Osteocyte (in vitro differentiated cells): ENCODE measurements around the gene RABGAP1L. TPM values are rescaled to one million over a fixed set of nuclear protein-coding genes. Genes with fewer than 3 reads are reported as not detected.

Experiments used
- DNase-seq: peaks from one replicate; pipeline ENCODE4 v3.0.0; 2021; ENCODE audit warnings: mixed read lengths; ENCODE audit not compliant: unreplicated experiment; ENCODE audit errors: extremely low spot score
- H3K27ac Mint-ChIP-seq: one replicate; pipeline ENCODE4 v1.8.0; 2021; ENCODE audit warnings: mild to moderate bottlenecking, mixed read lengths; ENCODE audit not compliant: unreplicated experiment
- H3K27me3 Mint-ChIP-seq: one replicate; pipeline ENCODE4 v1.8.0; 2021; ENCODE audit warnings: mixed read lengths; ENCODE audit not compliant: unreplicated experiment
- H3K36me3 Mint-ChIP-seq: one replicate; pipeline ENCODE4 v1.8.0; 2021; ENCODE audit warnings: mixed read lengths; ENCODE audit not compliant: unreplicated experiment
- H3K4me1 Mint-ChIP-seq: one replicate; pipeline ENCODE4 v1.8.0; 2021; ENCODE audit warnings: mixed read lengths; ENCODE audit not compliant: unreplicated experiment
- H3K4me3 Mint-ChIP-seq: one replicate; pipeline ENCODE4 v1.8.0; 2021; ENCODE audit warnings: mild to moderate bottlenecking, moderate library complexity, mixed read lengths; ENCODE audit not compliant: unreplicated experiment
- H3K9me3 Mint-ChIP-seq: one replicate; pipeline ENCODE4 v1.8.0; 2021; ENCODE audit warnings: mixed read lengths; ENCODE audit not compliant: unreplicated experiment
- total RNA-seq: library from RNA; stranded (reverse); gene quantifications from 2 replicates; pipeline ENCODE4 v1.2.1, GENCODE V29; 2021
- TF ChIP-seq, protein P1 (sequence below): fragments of 200-600 bp; sonication (generic); IDR thresholded peaks from 2 replicates; pipeline ENCODE4 v1.5.0; 2021; ENCODE audit warnings: antibody characterized with exemption, mild to moderate bottlenecking, moderate library complexity

Gene RABGAP1L
- total RNA-seq, 1 donor from 2014 or later, result 29.3 TPM

DNA sequence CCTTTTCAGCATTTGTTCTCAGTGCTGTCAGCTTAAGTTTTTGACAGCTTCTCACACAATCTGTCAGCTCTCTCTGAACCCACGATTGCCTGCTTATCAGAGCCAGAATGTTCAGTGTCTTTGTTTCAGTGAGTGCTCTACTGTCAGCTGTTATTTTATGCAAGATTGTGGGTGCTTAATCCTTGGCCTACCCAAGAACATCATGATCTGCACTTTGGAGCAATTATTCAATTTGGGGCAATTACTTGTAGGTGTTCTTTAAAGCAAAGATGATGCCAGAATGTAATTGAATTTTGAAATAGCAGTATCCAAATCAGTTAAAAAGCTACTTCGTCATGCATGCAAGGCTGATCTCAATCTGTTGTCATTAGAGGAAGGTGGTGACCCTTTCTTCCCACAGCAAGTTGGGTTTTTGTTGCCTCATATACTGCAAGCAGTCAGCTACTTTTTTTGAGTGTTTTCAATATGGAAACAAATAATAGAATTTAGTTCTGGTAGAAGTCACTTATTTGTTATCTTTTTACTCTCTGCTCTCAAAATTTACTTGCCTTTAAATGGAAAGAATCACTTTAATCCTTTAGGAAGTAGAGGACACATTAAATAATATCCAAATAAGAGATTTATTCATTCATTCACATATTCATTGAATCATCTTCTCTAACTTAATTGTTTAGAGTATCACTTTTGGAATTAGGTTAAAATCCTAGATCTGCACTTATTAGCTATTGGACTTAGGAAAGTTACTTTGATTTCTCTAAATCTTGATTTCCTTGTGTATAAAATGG, 586.9 kb downstream of the RABGAP1L start:
- no peak overlapping the region for H3K27ac Mint-ChIP-seq
- no peaks in the 10 kb centered on the region for H3K4me1 Mint-ChIP-seq
- DNase-seq, result no peak
- H3K4me3 Mint-ChIP-seq, result no peak overlapping the region
- TF ChIP-seq, protein P1, sequence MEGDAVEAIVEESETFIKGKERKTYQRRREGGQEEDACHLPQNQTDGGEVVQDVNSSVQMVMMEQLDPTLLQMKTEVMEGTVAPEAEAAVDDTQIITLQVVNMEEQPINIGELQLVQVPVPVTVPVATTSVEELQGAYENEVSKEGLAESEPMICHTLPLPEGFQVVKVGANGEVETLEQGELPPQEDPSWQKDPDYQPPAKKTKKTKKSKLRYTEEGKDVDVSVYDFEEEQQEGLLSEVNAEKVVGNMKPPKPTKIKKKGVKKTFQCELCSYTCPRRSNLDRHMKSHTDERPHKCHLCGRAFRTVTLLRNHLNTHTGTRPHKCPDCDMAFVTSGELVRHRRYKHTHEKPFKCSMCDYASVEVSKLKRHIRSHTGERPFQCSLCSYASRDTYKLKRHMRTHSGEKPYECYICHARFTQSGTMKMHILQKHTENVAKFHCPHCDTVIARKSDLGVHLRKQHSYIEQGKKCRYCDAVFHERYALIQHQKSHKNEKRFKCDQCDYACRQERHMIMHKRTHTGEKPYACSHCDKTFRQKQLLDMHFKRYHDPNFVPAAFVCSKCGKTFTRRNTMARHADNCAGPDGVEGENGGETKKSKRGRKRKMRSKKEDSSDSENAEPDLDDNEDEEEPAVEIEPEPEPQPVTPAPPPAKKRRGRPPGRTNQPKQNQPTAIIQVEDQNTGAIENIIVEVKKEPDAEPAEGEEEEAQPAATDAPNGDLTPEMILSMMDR, result no peak
- no peaks in the 10 kb centered on the region for H3K27me3 Mint-ChIP-seq
- H3K36me3 Mint-ChIP-seq, result no peaks in the 10 kb centered on the region
- no peaks in the 10 kb centered on the region for H3K9me3 Mint-ChIP-seq

DNA sequence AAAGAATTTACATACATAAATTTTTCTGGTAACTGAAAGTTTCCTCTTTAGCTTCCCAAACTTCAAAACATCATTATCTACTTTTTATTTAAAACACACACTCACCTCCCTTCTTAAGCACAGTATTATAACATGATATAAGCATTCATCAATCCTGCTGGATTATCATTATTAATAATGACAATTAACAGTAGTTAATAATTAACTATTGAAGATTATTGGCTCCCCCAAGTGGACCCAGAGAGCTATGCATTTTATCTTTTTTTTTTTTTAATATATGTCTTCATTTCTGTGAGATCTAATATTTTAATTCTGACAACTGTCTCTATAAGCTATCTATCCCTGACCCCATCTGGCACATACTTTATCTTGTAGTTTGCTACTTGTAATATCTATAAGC, 588.3 kb downstream of the RABGAP1L start:
- H3K27ac Mint-ChIP-seq, result no peak overlapping the region
- H3K4me1 Mint-ChIP-seq, result no peaks in the 10 kb centered on the region
- no peaks in the 10 kb centered on the region for H3K27me3 Mint-ChIP-seq
- TF ChIP-seq, protein P1, result peak; percentile 25
- no peak for DNase-seq
- no peaks in the 10 kb centered on the region for H3K9me3 Mint-ChIP-seq
- H3K36me3 Mint-ChIP-seq, result no peaks in the 10 kb centered on the region
- H3K4me3 Mint-ChIP-seq, result no peak overlapping the region

GRCh38 chr1:174748586-174748985, 589.3 kb downstream of the RABGAP1L start:
- H3K4me1 Mint-ChIP-seq, result no peaks in the 10 kb centered on the region
- H3K36me3 Mint-ChIP-seq, result no peaks in the 10 kb centered on the region
- H3K9me3 Mint-ChIP-seq, result no peaks in the 10 kb centered on the region
- no peaks in the 10 kb centered on the region for H3K27me3 Mint-ChIP-seq
- TF ChIP-seq, protein P1, result no peak
- H3K27ac Mint-ChIP-seq, result no peak overlapping the region
- no peak overlapping the region for H3K4me3 Mint-ChIP-seq
- DNase-seq, result no peak

- no peaks in the 10 kb centered on the region for H3K36me3 Mint-ChIP-seq
- no peaks in the 10 kb centered on the region for H3K4me1 Mint-ChIP-seq
- H3K27me3 Mint-ChIP-seq, result no peaks in the 10 kb centered on the region
- TF ChIP-seq, protein P1, result no peak
- DNase-seq, result no peak
- no peak overlapping the region for H3K27ac Mint-ChIP-seq
- no peaks in the 10 kb centered on the region for H3K9me3 Mint-ChIP-seq
- no peak overlapping the region for H3K4me3 Mint-ChIP-seq
Measured at GRCh38 chr1:174753131-174753530, 593.8 kb downstream of the RABGAP1L start.

DNA sequence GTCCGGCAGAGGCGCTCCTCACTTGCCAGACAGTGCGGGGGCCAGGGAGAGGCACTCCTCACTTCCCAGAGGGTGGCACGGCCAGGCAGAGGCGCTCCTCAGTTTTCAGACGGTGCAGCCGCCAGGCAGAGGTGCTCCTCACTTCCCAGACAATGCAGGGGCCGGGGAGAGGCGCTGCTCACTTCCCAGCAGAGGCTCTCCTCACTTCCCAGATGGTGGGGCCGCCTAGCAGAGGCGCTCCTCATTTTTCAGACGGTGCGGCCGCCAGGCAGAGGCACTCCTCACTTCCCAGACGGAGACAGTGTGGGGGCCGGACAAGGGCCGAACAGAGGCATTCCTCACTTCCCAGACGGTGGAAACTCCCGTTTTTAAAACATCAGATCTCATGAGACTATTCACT, 602.0 kb downstream of the RABGAP1L start:
- no peaks in the 10 kb centered on the region for H3K4me1 Mint-ChIP-seq
- H3K36me3 Mint-ChIP-seq, result no peaks in the 10 kb centered on the region
- H3K27ac Mint-ChIP-seq, result no peak overlapping the region
- TF ChIP-seq, protein P1, result no peak
- no peaks in the 10 kb centered on the region for H3K27me3 Mint-ChIP-seq
- no peaks in the 10 kb centered on the region for H3K9me3 Mint-ChIP-seq
- DNase-seq, result no peak
- H3K4me3 Mint-ChIP-seq, result no peak overlapping the region
